Smooth muscle cell of bladder (primary cell): ENCODE data around the gene PLCD3. TPM values are rescaled to one million over a fixed set of nuclear protein-coding genes. Genes with fewer than 3 reads are reported as not detected.

Source experiments
- total RNA-seq: library from RNA; depleted of rRNA; stranded (reverse); fragments of >200 nt; gene quantifications from 2 replicates; pipeline ENCODE4 v1.2.3, GENCODE V29; 2014

The PLCD3 gene, protein sequence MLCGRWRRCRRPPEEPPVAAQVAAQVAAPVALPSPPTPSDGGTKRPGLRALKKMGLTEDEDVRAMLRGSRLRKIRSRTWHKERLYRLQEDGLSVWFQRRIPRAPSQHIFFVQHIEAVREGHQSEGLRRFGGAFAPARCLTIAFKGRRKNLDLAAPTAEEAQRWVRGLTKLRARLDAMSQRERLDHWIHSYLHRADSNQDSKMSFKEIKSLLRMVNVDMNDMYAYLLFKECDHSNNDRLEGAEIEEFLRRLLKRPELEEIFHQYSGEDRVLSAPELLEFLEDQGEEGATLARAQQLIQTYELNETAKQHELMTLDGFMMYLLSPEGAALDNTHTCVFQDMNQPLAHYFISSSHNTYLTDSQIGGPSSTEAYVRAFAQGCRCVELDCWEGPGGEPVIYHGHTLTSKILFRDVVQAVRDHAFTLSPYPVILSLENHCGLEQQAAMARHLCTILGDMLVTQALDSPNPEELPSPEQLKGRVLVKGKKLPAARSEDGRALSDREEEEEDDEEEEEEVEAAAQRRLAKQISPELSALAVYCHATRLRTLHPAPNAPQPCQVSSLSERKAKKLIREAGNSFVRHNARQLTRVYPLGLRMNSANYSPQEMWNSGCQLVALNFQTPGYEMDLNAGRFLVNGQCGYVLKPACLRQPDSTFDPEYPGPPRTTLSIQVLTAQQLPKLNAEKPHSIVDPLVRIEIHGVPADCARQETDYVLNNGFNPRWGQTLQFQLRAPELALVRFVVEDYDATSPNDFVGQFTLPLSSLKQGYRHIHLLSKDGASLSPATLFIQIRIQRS
- total RNA-seq, result 21.3 and 21.7 TPM in 2 replicates

DNA sequence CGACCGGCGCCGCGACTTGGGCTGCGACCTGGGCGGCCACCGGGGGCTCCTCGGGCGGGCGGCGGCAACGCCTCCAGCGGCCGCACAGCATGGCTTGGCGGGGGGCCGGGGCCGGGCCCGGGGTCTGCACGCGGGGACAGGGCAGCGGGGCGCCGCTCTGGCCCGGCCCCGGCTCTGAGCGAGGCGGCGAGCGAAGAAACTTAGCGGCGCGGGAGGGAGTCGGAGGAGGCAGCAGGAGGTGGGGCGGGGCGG, at the start of gene PLCD3:
PLCD3 (minus strand) TSS at position 196 of the 252 bp plus-strand sequence; CDS start at position 91, 105 bp downstream.

DNA sequence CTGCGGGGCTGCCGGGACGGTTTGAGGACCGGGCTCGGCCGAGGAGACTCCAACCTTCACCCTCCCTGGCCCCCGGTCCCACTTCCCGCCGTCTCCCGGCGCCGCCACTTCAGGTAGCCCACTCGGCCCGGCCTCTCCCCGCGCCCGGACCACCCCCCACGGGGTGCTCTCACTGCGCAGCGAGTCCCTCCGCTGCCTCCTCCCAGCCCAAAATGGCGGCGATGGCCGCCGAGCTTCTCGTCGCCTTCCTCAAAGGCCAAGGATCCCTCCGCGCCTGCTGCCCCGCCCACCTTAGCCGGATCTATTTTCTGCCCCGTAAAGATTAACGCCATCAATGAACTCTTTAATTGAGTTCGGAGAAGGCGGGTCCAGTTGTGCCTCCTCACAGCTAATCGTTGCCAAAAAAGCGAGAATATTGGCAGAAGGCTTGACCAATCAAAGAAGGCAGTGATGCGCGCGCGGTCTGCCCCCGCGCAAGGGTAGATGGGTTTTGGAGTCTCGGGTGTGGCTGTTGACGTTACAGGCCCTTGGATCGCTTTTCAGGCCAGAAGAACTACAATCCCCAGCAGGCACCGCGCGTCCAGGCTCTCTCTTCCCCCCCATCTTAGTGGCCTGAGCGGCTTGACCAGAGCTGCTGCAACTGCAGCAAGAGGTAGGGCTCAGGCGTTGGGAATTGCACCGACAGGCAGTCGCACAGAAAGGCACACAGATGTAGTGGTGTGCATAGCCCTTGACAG, 29.1 kb upstream of the PLCD3 start, which contains the start of gene HEXIM2:
HEXIM2 (plus strand) TSS at position 588 of the 737 bp plus-strand sequence. CDS start 919 bp downstream, outside the sequence.

GRCh38 chr17:45148183-45149036, 16.1 kb upstream of the PLCD3 start, which contains the start of gene HEXIM1:
TSS of gene HEXIM1 (plus strand) at chr17:45148475. CDS start at chr17:45149191, 716 bp downstream.

DNA sequence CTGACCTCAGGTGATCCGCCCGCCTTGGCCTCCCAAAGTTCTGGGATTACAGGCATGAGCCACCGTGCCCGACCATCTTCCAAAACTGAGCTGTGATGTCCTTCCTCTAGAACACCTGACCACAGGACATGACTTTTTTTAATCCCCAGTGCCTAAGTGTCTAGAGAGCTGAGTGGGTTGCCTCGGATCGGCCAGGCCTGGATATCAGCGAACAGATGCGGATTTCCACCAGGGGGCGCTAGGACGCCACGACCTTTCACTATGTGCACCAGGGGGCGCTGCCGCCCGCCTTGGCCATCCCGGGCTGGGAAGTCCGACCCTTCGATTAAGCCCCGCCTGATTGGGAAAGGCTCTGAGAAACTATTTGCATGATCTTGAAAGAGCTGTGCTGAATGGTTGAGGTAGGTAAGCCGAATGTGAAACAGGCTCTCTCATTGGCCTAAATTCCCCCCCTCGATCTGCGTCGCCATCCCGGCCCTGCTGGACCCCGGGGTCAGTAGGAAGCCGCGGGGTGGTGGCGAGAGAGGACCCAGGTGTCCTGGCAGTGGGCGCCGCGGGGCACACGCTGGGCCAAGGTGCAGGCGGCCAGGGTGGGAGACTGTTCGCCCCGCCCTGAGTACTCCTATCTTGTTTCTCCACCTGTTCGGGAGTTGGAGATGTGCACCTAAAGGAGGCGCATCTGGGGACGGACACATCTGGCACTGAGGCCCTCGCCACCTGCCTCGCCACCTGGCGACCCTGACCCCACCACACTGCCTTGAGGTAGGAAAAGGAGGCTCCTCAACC, 3.1 kb upstream of the PLCD3 start, which contains the start of gene ACBD4:
ACBD4 (plus strand) TSS at position 496 of the 786 bp plus-strand sequence. CDS start 458 bp downstream, outside the sequence.

DNA sequence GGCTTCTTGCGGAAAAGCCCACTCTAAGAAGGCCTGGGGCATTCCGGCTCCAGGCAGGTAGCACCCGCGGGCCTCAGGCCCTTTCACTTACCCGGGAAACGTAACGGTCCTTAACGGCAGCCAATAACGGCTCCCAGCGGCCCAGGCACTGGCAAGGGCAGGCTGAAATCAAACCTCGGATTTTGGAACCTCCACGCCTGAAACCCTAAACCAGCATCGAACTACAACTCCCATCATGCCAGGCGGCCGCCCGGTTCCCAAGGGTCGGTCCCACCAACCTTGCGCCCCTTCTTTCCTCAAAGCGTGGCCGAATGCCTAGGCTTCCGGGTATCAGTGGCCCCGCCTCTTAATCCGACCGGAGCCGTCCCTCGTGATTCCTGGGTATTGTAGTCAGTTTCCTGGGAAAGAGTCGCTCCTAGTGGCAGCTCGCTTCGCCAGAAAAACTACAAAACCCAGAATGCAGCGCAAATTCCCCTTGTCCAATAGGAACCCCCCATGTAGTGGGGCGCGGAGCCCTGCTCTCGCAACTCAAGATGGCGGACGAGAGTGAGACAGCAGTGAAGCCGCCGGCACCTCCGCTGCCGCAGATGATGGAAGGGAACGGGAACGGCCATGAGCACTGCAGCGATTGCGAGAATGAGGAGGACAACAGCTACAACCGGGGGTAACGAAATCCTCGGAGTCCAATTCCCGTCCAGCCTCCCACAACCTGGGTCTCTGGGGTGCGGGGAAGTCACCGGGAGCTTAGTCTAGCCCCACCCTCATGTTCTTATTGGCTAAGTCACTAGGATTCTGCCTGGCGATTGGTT, 71.3 kb downstream of the PLCD3 start, which contains the start of gene NMT1:
NMT1 (plus strand) TSS at position 521 of the 809 bp plus-strand sequence; CDS start at position 534, 13 bp downstream.

Other genes starting within 250 kb of the PLCD3 start
- gene EFTUD2, start 233.1 kb downstream of the PLCD3 start, total RNA-seq, result 82.4 and 91.2 TPM in 2 replicates
- gene GFAP, start 217.0 kb downstream of the PLCD3 start, total RNA-seq, result 0.14 TPM in 1 of 2 replicates, not detected in the other
- gene KIF18B, start 184.7 kb downstream of the PLCD3 start, total RNA-seq, result 0.09 and 0.71 TPM in 2 replicates
- 0.18 and 0.28 TPM in 2 replicates for gene C1QL1, start 164.2 kb downstream of the PLCD3 start, total RNA-seq
- gene DCAKD, start 80.9 kb downstream of the PLCD3 start, total RNA-seq, result 23.9 and 30.6 TPM in 2 replicates
- 64.7 and 94.2 TPM in 2 replicates for gene NMT1, start 71.2 kb downstream of the PLCD3 start, total RNA-seq
- 8.1 and 9.3 TPM in 2 replicates for gene ACBD4, start 3.2 kb upstream of the PLCD3 start, total RNA-seq
- gene HEXIM1, start 16.0 kb upstream of the PLCD3 start, total RNA-seq, result 6.0 and 14.9 TPM in 2 replicates
- gene HEXIM2, start 29.4 kb upstream of the PLCD3 start, total RNA-seq, result 7.3 and 10.7 TPM in 2 replicates
- gene FMNL1, start 89.4 kb upstream of the PLCD3 start, total RNA-seq, result 7.9 and 11.8 TPM in 2 replicates
- gene SPATA32, start 129.6 kb upstream of the PLCD3 start, total RNA-seq, result 0.09 and 0.14 TPM in 2 replicates
- gene MAP3K14, start 184.5 kb upstream of the PLCD3 start, total RNA-seq, result 1.7 and 2.2 TPM in 2 replicates